ENCODE results near the gene PTGFRN.

The PTGFRN gene

DNA sequence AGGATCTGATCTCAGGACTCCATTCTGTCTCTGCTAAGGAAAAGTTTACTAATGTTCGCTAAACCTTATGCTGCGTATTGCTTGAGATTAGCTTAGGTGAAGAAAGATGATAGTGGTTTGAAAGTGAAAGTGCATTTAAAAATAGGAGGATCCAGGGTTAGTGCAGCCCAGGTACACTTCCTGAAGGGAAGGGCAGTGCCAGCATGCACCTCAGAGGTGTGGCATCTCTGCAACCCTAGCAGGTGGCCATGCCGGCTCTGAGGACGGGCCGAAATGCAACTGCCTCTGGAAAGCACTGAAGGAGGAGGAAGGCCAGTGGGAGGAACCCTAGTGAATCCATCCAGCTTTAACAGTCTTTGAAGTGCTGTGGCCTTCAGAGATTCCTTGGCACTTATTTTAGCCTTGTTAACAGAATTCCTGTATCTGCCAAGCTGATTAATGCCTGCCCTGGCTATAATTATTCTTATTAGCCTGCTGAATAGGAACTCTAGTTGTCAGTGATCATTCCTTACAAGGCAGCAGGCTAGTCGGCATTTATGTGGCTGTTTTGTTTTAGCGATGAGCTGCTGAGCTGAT lies 5.5 kb downstream of the PTGFRN start:
- no peak for TF ChIP-seq LEF1 (IDR thresholded peaks at IDR 0.05; ENCODE audit: borderline replicate concordance)
- no peak for TF ChIP-seq SP1 (IDR thresholded peaks at IDR 0.05)
- TF ChIP-seq CTBP1 (IDR thresholded peaks at IDR 0.05; ENCODE audit: borderline replicate concordance), result no peak
- no peak for TF ChIP-seq NFRKB (IDR thresholded peaks at IDR 0.05)
- no peak for TF ChIP-seq L3MBTL2 (conservative IDR thresholded peaks at IDR 0.05)
- no peak for TF ChIP-seq ZNF384 (IDR thresholded peaks at IDR 0.05)
- no peak for TF ChIP-seq HDGF (IDR thresholded peaks at IDR 0.05; ENCODE audit: borderline replicate concordance)
- no peak for TF ChIP-seq TARDBP (IDR thresholded peaks at IDR 0.05)
- ChIA-PET CTCF (interaction anchor here (1.5 kb wide), 1 partner anchor 36 kb away, joined by 3 read pairs; no protein-coding TSS in a partner anchor), POLR2A (no interaction called here)
- DNase-seq (ENCODE audit: extremely low spot score), result no peak

DNA sequence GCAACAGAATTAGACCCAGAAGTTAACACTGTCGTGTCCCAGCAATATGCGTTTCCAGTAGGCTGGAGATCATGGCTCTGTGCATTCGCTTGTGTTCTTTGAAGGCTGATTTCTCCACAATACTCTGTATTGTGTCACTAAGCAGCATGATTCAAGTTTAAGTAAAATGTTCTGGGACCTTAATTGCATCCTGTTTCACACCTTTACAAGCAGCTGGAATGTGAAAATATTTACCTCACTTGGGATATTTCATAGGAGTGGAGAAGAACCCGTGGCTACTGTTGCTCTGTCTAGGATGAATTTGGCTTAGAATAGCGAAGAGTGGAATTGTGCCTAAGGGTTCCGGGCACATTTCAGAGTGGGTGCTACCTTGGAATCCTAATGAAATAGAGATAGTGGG lies 6.3 kb downstream of the PTGFRN start:
- TF ChIP-seq LEF1 (IDR thresholded peaks at IDR 0.05; ENCODE audit: borderline replicate concordance), result no peak
- TF ChIP-seq SUZ12 (IDR thresholded peaks at IDR 0.05), result no peak
- TF ChIP-seq ARNT (IDR thresholded peaks at IDR 0.05), result no peak
- no peak for TF ChIP-seq BHLHE40 (IDR thresholded peaks at IDR 0.05; ENCODE audit: borderline replicate concordance)
- TF ChIP-seq FOXM1 (IDR thresholded peaks at IDR 0.05; ENCODE audit: borderline replicate concordance), result no peak
- TF ChIP-seq FOXK2 (IDR thresholded peaks at IDR 0.05), result no peak
- no peak for TF ChIP-seq ELF4 (IDR thresholded peaks at IDR 0.05)
- no peak for TF ChIP-seq TARDBP (IDR thresholded peaks at IDR 0.05)
- ChIA-PET CTCF (interaction anchor here (1.5 kb wide), 1 partner anchor 37 kb away, joined by 3 read pairs; no protein-coding TSS in a partner anchor), POLR2A (no interaction called here)
- no peak for DNase-seq (ENCODE audit: extremely low spot score)

DNA sequence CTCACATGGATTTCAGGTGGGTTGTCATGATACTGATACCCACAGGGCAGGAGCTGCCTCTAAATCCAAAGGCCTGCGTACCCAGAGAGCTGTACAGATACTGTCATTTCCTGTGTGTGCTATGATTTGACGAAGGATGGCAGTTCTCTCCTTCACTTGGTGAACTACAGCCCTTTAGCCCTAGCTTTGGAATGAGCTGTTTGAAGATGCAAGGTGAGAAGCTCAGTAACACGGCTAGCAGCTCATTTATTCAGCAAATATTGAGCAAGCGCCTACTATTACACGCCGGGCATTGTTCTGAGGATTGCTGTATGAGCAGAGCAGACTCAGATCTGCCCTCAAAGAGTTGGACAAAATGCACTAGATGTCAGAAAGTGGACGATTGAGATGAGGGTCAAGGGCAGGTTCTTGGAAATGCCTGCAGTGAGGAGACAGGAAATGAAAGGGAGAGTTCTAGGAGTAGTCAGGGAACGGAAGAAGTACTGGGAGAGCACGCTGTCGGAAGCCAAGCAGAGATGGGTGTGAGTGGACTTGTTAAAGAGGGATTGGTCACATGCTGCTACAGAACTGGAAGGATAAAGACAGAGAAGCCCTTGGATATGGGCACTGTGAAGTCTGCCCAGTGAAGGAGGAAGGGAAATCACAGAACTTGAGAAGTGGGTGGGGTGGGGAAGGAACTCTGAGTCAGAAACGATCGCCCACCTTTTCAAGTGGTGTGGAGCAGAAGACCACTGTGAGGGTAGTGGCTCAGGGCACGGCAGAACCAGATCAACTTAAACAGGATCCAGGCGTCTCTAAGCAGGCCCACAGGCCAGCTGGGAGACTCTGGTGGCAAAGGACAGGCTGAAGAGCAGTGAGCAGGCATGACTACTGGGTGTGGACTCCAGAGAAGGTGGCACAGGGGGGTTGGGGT lies 7.1 kb downstream of the PTGFRN start:
- POLR2A ChIA-PET, result no interaction called here
- CTCF ChIA-PET, result interaction anchor here (1.5 kb wide), 1 partner anchor 38 kb away, joined by 3 read pairs; no protein-coding TSS in a partner anchor
- TF ChIP-seq BHLHE40 (IDR thresholded peaks at IDR 0.05; ENCODE audit: borderline replicate concordance) (no peak), ARNT (IDR thresholded peaks at IDR 0.05) (no peak), SUZ12 (IDR thresholded peaks at IDR 0.05) (no peak), LEF1 (IDR thresholded peaks at IDR 0.05; ENCODE audit: borderline replicate concordance) (no peak)
- DNase-seq (ENCODE audit: extremely low spot score), result no peak

DNA sequence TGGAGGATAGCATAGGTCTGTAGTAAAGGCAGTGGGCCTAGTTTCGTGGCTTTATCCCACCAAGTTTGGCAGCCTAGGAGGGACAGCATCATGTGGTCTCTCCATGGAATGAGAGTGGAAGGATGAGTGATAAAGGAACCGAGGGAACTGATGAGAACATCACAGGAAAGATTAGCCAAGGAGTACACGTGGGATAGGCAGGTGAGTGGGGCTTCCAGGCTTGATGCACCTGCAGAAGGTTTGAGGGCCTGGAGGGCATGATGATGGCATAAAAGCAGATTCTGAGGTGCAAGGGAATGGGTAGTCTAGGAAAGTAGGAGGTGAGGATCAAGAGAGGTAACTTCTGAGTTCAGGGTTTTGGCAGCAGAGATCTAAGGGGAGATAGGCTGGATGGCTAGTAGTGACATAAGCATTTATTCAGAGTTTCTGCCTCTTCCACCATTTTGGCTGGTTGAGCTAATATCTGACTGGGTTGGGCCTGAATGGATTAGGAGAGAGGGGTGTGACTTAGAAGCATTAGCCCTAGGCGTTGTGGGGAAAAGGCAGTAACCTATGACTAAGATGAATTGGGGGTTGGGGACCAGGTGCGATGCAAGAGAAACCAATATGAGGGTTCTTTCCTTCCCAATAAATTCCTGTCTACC lies 9.1 kb downstream of the PTGFRN start:
- TF ChIP-seq LEF1 (IDR thresholded peaks at IDR 0.05; ENCODE audit: borderline replicate concordance) (no peak), L3MBTL2 (conservative IDR thresholded peaks at IDR 0.05) (no peak), CTBP1 (IDR thresholded peaks at IDR 0.05; ENCODE audit: borderline replicate concordance) (no peak), BHLHE40 (IDR thresholded peaks at IDR 0.05; ENCODE audit: borderline replicate concordance) (no peak)
- no peak for DNase-seq (ENCODE audit: extremely low spot score)
- ChIA-PET POLR2A (no interaction called here), CTCF (no interaction called here)

DNA sequence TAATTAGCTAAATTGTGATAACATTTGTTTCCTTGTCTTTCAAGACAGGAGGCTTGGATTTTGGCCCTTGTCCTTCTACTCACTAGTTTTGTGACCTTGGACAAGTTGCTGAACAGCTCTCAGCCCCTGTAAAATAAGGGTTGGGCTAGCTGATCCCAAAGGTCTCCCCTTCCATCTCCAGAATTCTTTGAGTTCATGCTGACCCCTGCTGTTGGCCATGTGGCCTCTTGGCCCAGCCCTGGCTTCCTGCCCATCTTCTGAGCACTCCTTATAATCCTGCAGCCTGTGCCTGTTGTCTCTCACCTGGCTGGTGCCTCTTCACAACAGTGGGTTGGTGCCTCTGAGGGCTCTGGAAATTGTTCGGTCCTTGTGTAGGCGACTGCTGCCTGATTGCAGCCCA lies 10.1 kb downstream of the PTGFRN start:
- ChIA-PET CTCF (interaction anchor here (0.6 kb wide), 1 partner anchor 41 kb away, joined by 3 read pairs; no protein-coding TSS in a partner anchor), POLR2A (no interaction called here)
- DNase-seq (ENCODE audit: extremely low spot score), result no peak
- TF ChIP-seq FOXA1 (IDR thresholded peaks at IDR 0.05) (no peak), SP1 (IDR thresholded peaks at IDR 0.05) (no peak), FOXK2 (IDR thresholded peaks at IDR 0.05) (no peak), ZNF384 (IDR thresholded peaks at IDR 0.05) (no peak), L3MBTL2 (conservative IDR thresholded peaks at IDR 0.05) (no peak), SUZ12 (IDR thresholded peaks at IDR 0.05) (no peak), BHLHE40 (IDR thresholded peaks at IDR 0.05; ENCODE audit: borderline replicate concordance) (no peak), ELF4 (IDR thresholded peaks at IDR 0.05) (no peak), HDGF (IDR thresholded peaks at IDR 0.05; ENCODE audit: borderline replicate concordance) (no peak), ARNT (IDR thresholded peaks at IDR 0.05) (no peak), CTBP1 (IDR thresholded peaks at IDR 0.05; ENCODE audit: borderline replicate concordance) (no peak), NFRKB (IDR thresholded peaks at IDR 0.05) (no peak), TARDBP (IDR thresholded peaks at IDR 0.05) (no peak), LEF1 (IDR thresholded peaks at IDR 0.05; ENCODE audit: borderline replicate concordance) (no peak), FOXM1 (IDR thresholded peaks at IDR 0.05; ENCODE audit: borderline replicate concordance) (no peak)
- TF ChIP-seq, protein P1, sequence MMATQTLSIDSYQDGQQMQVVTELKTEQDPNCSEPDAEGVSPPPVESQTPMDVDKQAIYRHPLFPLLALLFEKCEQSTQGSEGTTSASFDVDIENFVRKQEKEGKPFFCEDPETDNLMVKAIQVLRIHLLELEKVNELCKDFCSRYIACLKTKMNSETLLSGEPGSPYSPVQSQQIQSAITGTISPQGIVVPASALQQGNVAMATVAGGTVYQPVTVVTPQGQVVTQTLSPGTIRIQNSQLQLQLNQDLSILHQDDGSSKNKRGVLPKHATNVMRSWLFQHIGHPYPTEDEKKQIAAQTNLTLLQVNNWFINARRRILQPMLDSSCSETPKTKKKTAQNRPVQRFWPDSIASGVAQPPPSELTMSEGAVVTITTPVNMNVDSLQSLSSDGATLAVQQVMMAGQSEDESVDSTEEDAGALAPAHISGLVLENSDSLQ (IDR thresholded peaks at IDR 0.05), result no peak

DNA sequence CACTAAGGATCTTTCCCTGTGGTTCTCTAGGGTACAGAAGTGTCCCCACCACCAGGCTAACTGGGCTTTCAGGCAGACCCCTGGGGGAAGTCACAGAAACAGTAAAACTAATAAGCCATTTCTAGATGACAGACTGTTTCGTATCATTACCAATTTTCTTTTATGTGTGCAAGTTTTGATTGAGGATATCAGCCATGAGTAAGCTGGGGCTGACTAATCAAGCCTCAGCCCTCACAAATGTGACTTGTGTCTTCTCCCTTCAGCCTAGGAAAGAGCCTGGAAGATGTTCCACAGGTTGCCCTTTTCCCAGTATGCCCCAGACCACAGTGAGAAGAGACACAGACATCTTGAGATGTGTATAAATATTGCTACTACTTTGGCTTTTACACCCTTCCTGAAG lies 10.5 kb downstream of the PTGFRN start:
- CTCF ChIA-PET, result no interaction called here
- POLR2A ChIA-PET, result interaction anchor here (0.7 kb wide), 1 partner anchor 9 kb away, joined by 3 read pairs; no protein-coding TSS in a partner anchor
- no peak for DNase-seq (ENCODE audit: extremely low spot score)
- TF ChIP-seq SUZ12 (IDR thresholded peaks at IDR 0.05) (no peak), TARDBP (IDR thresholded peaks at IDR 0.05) (no peak), BHLHE40 (IDR thresholded peaks at IDR 0.05; ENCODE audit: borderline replicate concordance) (no peak), FOXM1 (IDR thresholded peaks at IDR 0.05; ENCODE audit: borderline replicate concordance) (no peak), ARNT (IDR thresholded peaks at IDR 0.05) (no peak), FOXA1 (IDR thresholded peaks at IDR 0.05) (no peak), NFRKB (IDR thresholded peaks at IDR 0.05) (no peak), SP1 (IDR thresholded peaks at IDR 0.05) (no peak), ZNF384 (IDR thresholded peaks at IDR 0.05) (no peak), L3MBTL2 (conservative IDR thresholded peaks at IDR 0.05) (no peak), CTBP1 (IDR thresholded peaks at IDR 0.05; ENCODE audit: borderline replicate concordance) (no peak), FOXK2 (IDR thresholded peaks at IDR 0.05) (no peak), ELF4 (IDR thresholded peaks at IDR 0.05) (no peak), HDGF (IDR thresholded peaks at IDR 0.05; ENCODE audit: borderline replicate concordance) (no peak), LEF1 (IDR thresholded peaks at IDR 0.05; ENCODE audit: borderline replicate concordance) (no peak)
- TF ChIP-seq, protein P1 (IDR thresholded peaks at IDR 0.05), result no peak

Data from HEK293T (cell line).